HG02623 (cell line): ENCODE data around the gene SURF1.
"Not testable (repeated sequence)": the region's sequence is repeated elsewhere in the genome, so short reads cannot be mapped to it uniquely, and the experiment has no call there.

Source experiments
- ATAC-seq: cut with Tn5 transposase; IDR thresholded peaks from one replicate; pipeline ENCODE4 v1.9.1; 2021; ENCODE audit warnings: moderate library complexity; ENCODE audit not compliant: unreplicated experiment

SURF1 gene

GRCh38 chr9:133327021-133327420 lies 29.3 kb downstream of the SURF1 start:
- ATAC-seq: not testable (repeated sequence)

GRCh38 chr9:133323991-133324703 lies 32.1 kb downstream of the SURF1 start:
- ATAC-seq: no peak

- ATAC-seq: no peak
Measured at GRCh38 chr9:133323211-133323610, 33.1 kb downstream of the SURF1 start.

- ATAC-seq: no peak
Measured at GRCh38 chr9:133322701-133323100, 33.6 kb downstream of the SURF1 start.

- ATAC-seq: no peak
Measured at GRCh38 chr9:133321411-133321935, 34.8 kb downstream of the SURF1 start.

- no peak for ATAC-seq
Measured at GRCh38 chr9:133320421-133320881, 35.8 kb downstream of the SURF1 start.

GRCh38 chr9:133317551-133317950 lies 38.7 kb downstream of the SURF1 start:
- ATAC-seq: not testable (repeated sequence)

- no peak for ATAC-seq
Measured at GRCh38 chr9:133315997-133316396, 40.3 kb downstream of the SURF1 start.

- ATAC-seq: no peak
Measured at GRCh38 chr9:133309608-133310007, 46.7 kb downstream of the SURF1 start.

GRCh38 chr9:133307301-133307700 lies 49.0 kb downstream of the SURF1 start:
- ATAC-seq: no peak

GRCh38 chr9:133306242-133307204 lies 49.8 kb downstream of the SURF1 start:
- no peak for ATAC-seq

- no peak for ATAC-seq
Measured at GRCh38 chr9:133305731-133306130, 50.6 kb downstream of the SURF1 start.

GRCh38 chr9:133304477-133305377 lies 51.6 kb downstream of the SURF1 start:
- ATAC-seq: no peak

GRCh38 chr9:133304158-133304470 lies 52.2 kb downstream of the SURF1 start:
- ATAC-seq: no peak

- ATAC-seq: no peak
Measured at GRCh38 chr9:133303266-133304157, 52.8 kb downstream of the SURF1 start.
